Stomach (tissue), 9 donors: ENCODE data around the gene MRPL58. TPM values are rescaled to one million over a fixed set of nuclear protein-coding genes. Genes with fewer than 3 reads are reported as not detected.
"Not testable (repeated sequence)": the region's sequence is repeated elsewhere in the genome, so short reads cannot be mapped to it uniquely, and the experiment has no call there.

Experiments
- DNase-seq, 2 donors: peaks; one replicate each; pipeline versions ENCODE4 v3.0.0 to v3.0.0-alpha.2; 2013 to 2019
- H3K27ac ChIP-seq, 5 donors: fragments of 200-600 bp in 4 of 5; sonication (generic) in 4 of 5; one replicate each; pipeline ENCODE4 v1.5.1; 2013 to 2019; ENCODE audit warnings: mild to moderate bottlenecking in 1 of 5, moderate library complexity in 1 of 5
- H3K27me3 ChIP-seq, 3 donors: fragments of 200-600 bp; sonication (generic); one replicate each; pipeline ENCODE4 v1.5.1; 2017 to 2019; ENCODE audit warnings: mixed run types in 1 of 3
- H3K36me3 ChIP-seq, 4 donors: fragments of 200-600 bp; sonication (generic); 1 replicate in 3 of 4; 2 replicates in 1 of 4; pipeline ENCODE4 v1.5.1; 2016 to 2019
- H3K4me1 ChIP-seq, 4 donors: fragments of 200-600 bp; sonication (generic); one replicate each; pipeline ENCODE4 v1.5.1; 2016 to 2019
- H3K4me3 ChIP-seq, 4 donors: fragments of 200-600 bp; sonication (generic) in 3 of 4; one replicate each; pipeline ENCODE4 v1.5.1; 2016 to 2019; ENCODE audit warnings: mild to moderate bottlenecking in 1 of 4
- H3K9me3 ChIP-seq, 4 donors: fragments of 200-600 bp; sonication (generic); one replicate each; pipeline ENCODE4 v1.5.1; 2016 to 2019
- CTCF ChIP-seq, 7 experiments: fragments of 450-650 bp in 4 of 7; fragments of 200-600 bp in 3 of 7; sonication (generic) in 3 of 7; IDR thresholded peaks; one replicate each; pipeline ENCODE4 v1.5.1; 2016 to 2019; ENCODE audit warnings: antibody characterized with exemption in 7 of 7, control low read depth in 2 of 7, mild to moderate bottlenecking in 1 of 7
- EP300 ChIP-seq: sonication (generic); formaldehyde crosslinking; IDR thresholded peaks from one replicate; pipeline ENCODE4 v1.6.1; 2017; ENCODE audit warnings: antibody characterized with exemption
- POLR2A ChIP-seq, 4 donors: fragments of 450-650 bp; IDR thresholded peaks; one replicate each; pipeline ENCODE4 v1.6.1; 2016; ENCODE audit warnings: antibody characterized with exemption in 4 of 4, control low read depth in 2 of 4, mild to moderate bottlenecking in 1 of 4, moderate library complexity in 1 of 4
- POLR2AphosphoS5 ChIP-seq, 3 donors: sonication (generic); formaldehyde crosslinking; IDR thresholded peaks; one replicate each; pipeline ENCODE4 v1.6.1; 2016; ENCODE audit warnings: antibody characterized with exemption in 3 of 3
- whole genome bisulfite sequencing, 5 donors: extraction: QIAGEN DNeasy Blood & Tissue Kit in 3 of 5; methylation state at CpG; one replicate each; pipeline versions ENCODE4 v1.1.5 to v1.1.7; 2013 to 2018; 5-methylcytosine and 5-hydroxymethylcytosine counted together
- intact Hi-C: fragments of 100-400 bp; cut with DNase I; formaldehyde crosslinking; loops from one replicate; pipeline ENCODE4 v1.15.1; 2023; ENCODE audit warnings: low total_unique reads
- polyA plus RNA-seq, 3 donors: library from polyadenylated mRNA; stranded (reverse); fragments of 200-250 nt; gene quantifications; one replicate each; pipeline ENCODE4 v1.2.3, GENCODE V29; 2013
- total RNA-seq, 5 donors: library from RNA; depleted of rRNA; stranded (reverse); fragments of >200 nt; gene quantifications; one replicate each; pipeline versions ENCODE4 v1.1.0 to v1.2.3, GENCODE V29; 2014 to 2016
- donor health status: healthy with polysubstance abuse.
- donor health status: Bipolar disorder and iron deficiency.
- donor health status: healthy.

The MRPL58 gene
- total and polyA plus RNA-seq, 8 donors = 6.7 to 69.0 (median 38.7) TPM

DNA sequence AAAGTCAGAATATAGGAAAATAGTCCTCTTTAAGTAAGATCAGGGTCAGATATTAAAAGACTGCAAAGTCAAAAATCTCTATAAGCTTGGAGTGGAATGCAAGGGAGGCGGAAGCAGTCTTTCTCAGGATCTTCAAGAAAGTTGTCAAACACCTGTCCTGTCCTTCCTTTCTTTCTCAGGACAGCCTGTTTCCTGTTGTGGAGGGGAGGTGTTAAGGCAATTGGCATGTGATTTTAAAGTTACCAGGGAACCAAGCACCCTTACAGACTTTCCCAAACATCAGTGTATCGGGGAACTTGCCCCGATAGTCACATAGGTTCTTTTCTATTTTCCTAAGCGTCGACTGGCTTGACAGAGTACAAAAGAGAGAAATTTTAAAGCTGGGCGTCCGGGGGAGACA lies 32.2 kb downstream of the MRPL58 start:
- Histone ChIP-seq H3K4me1 (peaks cover 20 to 42% (median 33%) of the 10 kb centered on the region in 4 donors), H3K4me3 (no peak overlapping the region), H3K36me3 (peaks cover 24 to 38% (median 34%) of the 10 kb centered on the region in 4 donors), H3K27me3 (no peaks in the 10 kb centered on the region), H3K9me3 (no peaks in the 10 kb centered on the region), H3K27ac (no peak overlapping the region)
- TF ChIP-seq EP300 (no peak), CTCF (IDR thresholded peaks at IDR 0.05) (no peak), POLR2A (IDR thresholded peaks at IDR 0.05) (no peak), POLR2AphosphoS5 (IDR thresholded peaks at IDR 0.05) (no peak)
- 72 to 89% (median 81%) methylated on average over 7 of the region's 7 CpGs for WGBS, 5 donors
- intact Hi-C loops = no loop called here
- no peak for DNase-seq

GRCh38 chr17:75045946-75046406 lies 33.5 kb downstream of the MRPL58 start:
- H3K4me1 ChIP-seq = peaks cover 20 to 44% (median 33%) of the 10 kb centered on the region in 4 donors
- H3K4me3 ChIP-seq = peak overlapping the region; percentile 79 to 96 (median 94)
- H3K27me3 ChIP-seq, intact Hi-C loops, H3K9me3 ChIP-seq, DNase-seq: not testable (repeated sequence)
- 13 to 23% (median 16%) methylated on average over 25 of the region's 25 CpGs for WGBS, 5 donors
- H3K36me3 ChIP-seq = peaks cover 12 to 38% (median 34%) of the 10 kb centered on the region in 4 donors
- peak overlapping the region in 4 of 5 donors; percentile 96 to 99 (median 97) for H3K27ac ChIP-seq

DNA sequence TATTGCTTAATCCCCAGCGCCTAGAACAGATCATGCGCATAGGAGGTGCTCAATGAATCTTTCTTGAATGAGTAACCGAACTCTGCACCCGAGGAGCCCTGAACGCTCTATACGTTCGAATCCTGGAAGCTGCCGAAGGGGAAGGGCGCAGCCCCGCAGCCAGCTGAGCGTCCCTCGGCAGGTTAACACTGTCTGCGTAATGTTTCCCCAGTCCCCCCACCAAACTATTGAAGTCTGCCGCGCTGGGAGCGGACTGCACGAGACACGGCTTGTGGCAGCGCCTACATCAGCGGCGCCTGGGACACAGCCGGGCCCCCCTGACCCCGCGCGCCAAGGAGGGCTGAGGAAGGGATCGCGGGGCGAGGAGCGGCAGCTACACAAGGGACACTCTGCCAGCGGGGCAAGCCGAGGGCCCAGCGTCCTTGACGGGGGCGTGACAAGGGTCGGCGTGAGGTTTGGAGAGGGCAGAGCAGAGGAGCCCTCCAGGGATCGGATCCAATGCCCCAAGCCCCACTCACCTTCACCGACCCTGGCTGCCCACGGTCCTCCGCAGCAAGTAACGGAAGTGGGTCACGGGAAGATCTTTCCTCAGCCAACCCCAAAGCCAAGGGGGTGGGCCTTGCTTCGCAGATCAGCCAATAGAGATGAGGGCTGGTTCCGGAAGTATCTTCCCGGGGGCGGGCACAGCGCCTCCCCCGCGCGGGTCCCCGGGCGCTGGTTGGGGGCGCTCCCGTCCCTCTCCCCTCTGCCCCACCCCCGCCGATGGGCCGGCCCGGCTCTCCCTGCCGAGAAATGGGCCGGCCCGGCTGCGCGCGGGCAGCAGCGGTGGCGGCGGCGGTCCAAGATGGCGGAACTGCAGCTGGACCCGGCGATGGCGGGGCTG lies 34.2 kb downstream of the MRPL58 start, which contains the start of the genes ATP5PD and KCTD2:
TSS of gene ATP5PD (minus strand) at position 563 of the 883 bp plus-strand sequence. CDS start 4,319 bp downstream, outside the sequence.
TSS of gene KCTD2 (plus strand) at position 819 of the 883 bp plus-strand sequence. CDS start at position 845, 26 bp downstream.
- TF ChIP-seq CTCF (IDR thresholded peaks at IDR 0.05) (peak in 1 of 7 experiments; percentile 1), EP300 (no peak), POLR2A (IDR thresholded peaks at IDR 0.05) (peak in 2 of 4 donors; percentile 73 to 75), POLR2AphosphoS5 (IDR thresholded peaks at IDR 0.05) (peak; percentile 95 to 99 (median 96))
- peak within 1 kb of the TSS; percentile 79 to 96 (median 94) for H3K4me3 ChIP-seq
- no peaks in the 10 kb centered on the region for H3K9me3 ChIP-seq
- peak; percentile 96 to 99 for DNase-seq
- H3K27ac ChIP-seq = peak within 1 kb of the TSS; percentile 80 to 99 (median 96)
- intact Hi-C loops = no loop called here
- H3K27me3 ChIP-seq = no peaks in the 10 kb centered on the region
- WGBS, 5 donors = 0% methylated on average over 30 to 72 of the region's 72 CpGs
- peaks cover 20 to 44% (median 33%) of the 10 kb centered on the region in 4 donors for H3K4me1 ChIP-seq
- H3K36me3 ChIP-seq = peaks cover 5 to 36% (median 32%) of the 10 kb centered on the region in 4 donors

- H3K27me3 ChIP-seq = no peaks in the 10 kb centered on the region
- peak in 1 of 2 donors; percentile 67 for DNase-seq
- intact Hi-C loops = no loop called here
- peaks cover 20 to 44% (median 33%) of the 10 kb centered on the region in 4 donors for H3K4me1 ChIP-seq
- H3K9me3 ChIP-seq = no peaks in the 10 kb centered on the region
- peak overlapping the region; percentile 80 to 99 (median 96) for H3K27ac ChIP-seq
- WGBS, 5 donors = 0 to 1% (median 1%) methylated on average over 19 to 36 of the region's 38 CpGs
- H3K4me3 ChIP-seq = peak overlapping the region; percentile 79 to 96 (median 94)
- TF ChIP-seq POLR2A (IDR thresholded peaks at IDR 0.05) = no peak
- no peak for TF ChIP-seq CTCF (IDR thresholded peaks at IDR 0.05)
- TF ChIP-seq POLR2AphosphoS5 (IDR thresholded peaks at IDR 0.05) = no peak
- no peak for TF ChIP-seq EP300
- H3K36me3 ChIP-seq = peaks cover under 1 to 35% (median 33%) of the 10 kb centered on the region in 4 donors
Measured at GRCh38 chr17:75047398-75048098, 35.1 kb downstream of the MRPL58 start.
